SK-N-SH (cell line): ENCODE results near the gene TBC1D2B. TPM values are rescaled to one million over a fixed set of nuclear protein-coding genes. Genes with fewer than 3 reads are reported as not detected.

ENCODE experiments used
- CTCF ChIA-PET: fragments of 300-600, 350-600 bp; formaldehyde crosslinking; extraction: SDS; loops from one replicate; lab custom pipeline; 2021; lab: Yijun Ruan, JAX
- POLR2A ChIA-PET: fragments of 350-600 bp; sonication (Branson Sonifier 250); formaldehyde crosslinking; extraction: SDS; loops from one replicate; lab custom pipeline; 2020; ENCODE audit warnings: antibody characterized with exemption, inconsistent platforms; lab: Yijun Ruan, JAX
- DNase-seq: peaks from one replicate; pipeline ENCODE4 v3.0.0; 2012
- H2AFZ ChIP-seq: fragments of 200-600 bp; sonication (generic); 2 replicates; pipeline ENCODE4 v1.8.1; 2016; ENCODE audit warnings: antibody characterized with exemption, mild to moderate bottlenecking, low read depth
- H3F3A ChIP-seq: fragments of 200-600 bp; sonication (generic); replicated peaks from 2 replicates; pipeline ENCODE3; 2016; ENCODE audit warnings: antibody characterized with exemption, mild to moderate bottlenecking; ENCODE audit not compliant: insufficient read depth
- H3K27ac ChIP-seq, 2 experiments: fragments of 200-500 bp in 1 of 2; fragments of 200-600 bp in 1 of 2; sonication (Bioruptor generic) in 1 of 2; sonication (generic), shearing (Covaris generic) in 1 of 2; 2 replicates each; pipeline versions ENCODE4 v1.5.1 to v1.6.1; 2014 to 2016; ENCODE audit warnings: low read depth in 2 of 2, inconsistent platforms in 1 of 2, low read length in 1 of 2, mild to moderate bottlenecking in 1 of 2, mixed read lengths in 1 of 2
- H3K27me3 ChIP-seq: fragments of 200-600 bp; sonication (generic), shearing (Covaris generic); 2 replicates; pipeline ENCODE4 v1.6.1; 2016; ENCODE audit warnings: mixed run types; ENCODE audit not compliant: insufficient read depth
- H3K36me3 ChIP-seq, 2 experiments: fragments of 200-500 bp in 1 of 2; fragments of 200-600 bp in 1 of 2; sonication (Bioruptor generic) in 1 of 2; sonication (generic) in 1 of 2; replicated peaks in 1 of 2; 2 replicates each; pipeline versions ENCODE3 to v1.5.1; 2014 to 2016; ENCODE audit warnings: low read length in 1 of 2, mild to moderate bottlenecking in 1 of 2; ENCODE audit not compliant: insufficient read depth in 2 of 2, control insufficient read depth in 1 of 2
- H3K4me1 ChIP-seq, 2 experiments: fragments of 200-500 bp in 1 of 2; fragments of 200-600 bp in 1 of 2; sonication (Bioruptor generic) in 1 of 2; sonication (generic), shearing (Covaris generic) in 1 of 2; 2 replicates each; pipeline versions ENCODE4 v1.5.1 to v1.6.1; 2014 to 2016; ENCODE audit warnings: low read depth in 1 of 2, low read length in 1 of 2, mixed run types in 1 of 2; ENCODE audit not compliant: insufficient read depth in 2 of 2, control insufficient read depth in 1 of 2
- H3K4me2 ChIP-seq: fragments of 200-600 bp; sonication (generic), shearing (Covaris generic); 2 replicates; pipeline ENCODE4 v1.6.1; 2017; ENCODE audit warnings: mixed run types
- H3K4me3 ChIP-seq, 2 experiments: fragments of 200-500 bp in 1 of 2; fragments of 200-600 bp in 1 of 2; sonication (Bioruptor generic) in 1 of 2; sonication (generic), shearing (Covaris generic) in 1 of 2; 2 replicates each; pipeline versions ENCODE4 v1.5.1 to v1.8.1; 2014 to 2016; ENCODE audit warnings: low read depth in 2 of 2, inconsistent platforms in 1 of 2, low read length in 1 of 2, mild to moderate bottlenecking in 1 of 2, mixed read lengths in 1 of 2, moderate library complexity in 1 of 2
- H3K79me2 ChIP-seq: fragments of 200-600 bp; sonication (generic); 2 replicates; pipeline ENCODE4 v1.8.1; 2017; ENCODE audit warnings: mild to moderate bottlenecking; ENCODE audit not compliant: insufficient read depth
- H3K9ac ChIP-seq: fragments of 200-600 bp; sonication (generic); 2 replicates; pipeline ENCODE4 v1.6.1; 2017; ENCODE audit warnings: mixed run types
- H3K9me2 ChIP-seq: fragments of 200-600 bp; sonication (generic); 2 replicates; pipeline ENCODE4 v1.6.1; 2017; ENCODE audit warnings: mixed run types
- H3K9me3 ChIP-seq: fragments of 200-600 bp; sonication (generic); 2 replicates; pipeline ENCODE4 v1.6.1; 2017; ENCODE audit warnings: mixed run types, mild to moderate bottlenecking, moderate library complexity
- H4K20me1 ChIP-seq: fragments of 200-600 bp; sonication (generic); 2 replicates; pipeline ENCODE4 v1.6.1; 2017; ENCODE audit warnings: mild to moderate bottlenecking, mixed run types; ENCODE audit not compliant: insufficient read depth
- ELF1 ChIP-seq: IDR thresholded peaks from 2 replicates; pipeline ENCODE4 v1.4.0; 2012
- EZH2phosphoT487 ChIP-seq: fragments of 200-600 bp; sonication (generic); IDR thresholded peaks from 2 replicates; pipeline ENCODE4 v1.6.1; 2017; ENCODE audit warnings: low read depth, mixed run types, mild to moderate bottlenecking, antibody characterized with exemption, moderate library complexity, borderline replicate concordance
- FOXM1 ChIP-seq: IDR thresholded peaks from 2 replicates; pipeline ENCODE4 v1.4.0; 2012; ENCODE audit warnings: low read depth, mild to moderate bottlenecking
- IRF3 ChIP-seq: fragments of 150-350 bp; IDR thresholded peaks from 2 replicates; pipeline ENCODE4 v1.6.1; 2016; ENCODE audit warnings: mild to moderate bottlenecking, low read depth, low read length
- MAX ChIP-seq: IDR thresholded peaks from 2 replicates; pipeline ENCODE4 v1.4.0; 2012; ENCODE audit warnings: low read depth
- NRF1 ChIP-seq: IDR thresholded peaks from 2 replicates; pipeline ENCODE4 v1.6.1; 2012; ENCODE audit warnings: low read depth, mild to moderate bottlenecking, low read length
- REST ChIP-seq: IDR thresholded peaks from 2 replicates; pipeline ENCODE4 v1.6.1; 2012; ENCODE audit warnings: mild to moderate bottlenecking, low read depth, low read length, moderate library complexity
- RXRA ChIP-seq: IDR thresholded peaks from 2 replicates; pipeline ENCODE4 v1.4.0; 2012; ENCODE audit warnings: low read depth, mild to moderate bottlenecking, borderline replicate concordance
- TAF1 ChIP-seq: IDR thresholded peaks from 2 replicates; pipeline ENCODE4 v1.6.1; 2012; ENCODE audit warnings: low read depth, mild to moderate bottlenecking, low read length, moderate library complexity, borderline replicate concordance
- TCF12 ChIP-seq: IDR thresholded peaks from 2 replicates; pipeline ENCODE4 v1.4.0; 2012
- USF2 ChIP-seq: fragments of 150-350 bp; IDR thresholded peaks from 2 replicates; pipeline ENCODE4 v1.6.1; 2017; ENCODE audit warnings: antibody characterized with exemption, low read length, low read depth, borderline replicate concordance
- YY1 ChIP-seq: IDR thresholded peaks from 2 replicates; pipeline ENCODE4 v1.4.0; 2012; ENCODE audit warnings: low read depth, mild to moderate bottlenecking
- WGBS: methylation state at CpG from one replicate; pipeline ENCODE4 v1.1.6; 2017; ENCODE audit warnings: low lambda C conversion rate; 5-methylcytosine and 5-hydroxymethylcytosine counted together
- polyA plus RNA-seq, 3 experiments: library from polyadenylated mRNA; depleted of rRNA; stranded (reverse); fragments of >200 nt; gene quantifications; 2 replicates each; pipeline ENCODE4 v1.2.3, GENCODE V29; 2012

Gene TBC1D2B
- polyA plus RNA-seq, 1 of the 3 experiments (the other 2 are of a cell fraction): 19.0 TPM

- TF ChIP-seq IRF3: no peak
Observed at GRCh38 chr15:78059110-78059839, 18.2 kb downstream of the TBC1D2B start (continued).

GRCh38 chr15:78058401-78058935, 19.0 kb downstream of the TBC1D2B start:
- WGBS: 100% methylated on average over 2 of the region's 10 CpGs
- Histone ChIP-seq H3K4me2 (no peak overlapping the region), H3K4me1 (peaks cover 27 to 51% of the 10 kb centered on the region in 2 experiments; a peak in 3 of 4 replicates), H3K27ac (peak overlapping the region; percentile 67 to 78; a peak in 2 of 4 replicates), H3K9me2 (no peaks in the 10 kb centered on the region), H3K4me3 (no peak overlapping the region), H2AFZ (no peak overlapping the region), H3K27me3 (no peaks in the 10 kb centered on the region), H3K36me3 (peaks cover 0 to 4% of the 10 kb centered on the region in 2 experiments), H3F3A (peaks cover 6% of the 10 kb centered on the region), H3K9me3 (no peaks in the 10 kb centered on the region), H3K9ac (no peak overlapping the region), H4K20me1 (peaks cover 8% of the 10 kb centered on the region; the same call in 1 of the 2 replicates), H3K79me2 (peaks cover 95% of the 10 kb centered on the region)
- no peak for DNase-seq
- no peak for TF ChIP-seq FOXM1
- no peak for TF ChIP-seq REST
- no peak for TF ChIP-seq NRF1
- no peak for TF ChIP-seq YY1
- no peak for TF ChIP-seq TAF1
- TF ChIP-seq EZH2phosphoT487: no peak
- no peak for TF ChIP-seq ELF1
- TF ChIP-seq USF2: no peak
- no peak for TF ChIP-seq IRF3
- no peak for TF ChIP-seq MAX
- no peak for TF ChIP-seq RXRA
- no peak for TF ChIP-seq TCF12
- ChIA-PET CTCF (interaction anchor here (0.9 to 1.6 kb wide), 5 partner anchors 8 to 50 kb away, joined by 3 to 5 read pairs (median 3); no protein-coding TSS in a partner anchor), POLR2A (interaction anchor here (0.9 kb wide), 1 partner anchor 9 kb away, joined by 4 read pairs; no protein-coding TSS in a partner anchor)
